H1 (cell line): ENCODE data around the gene MAP4K4. TPM values are rescaled to one million over a fixed set of nuclear protein-coding genes. Genes with fewer than 3 reads are reported as not detected.

ENCODE experiments used
- CTCF ChIA-PET: fragments of 300-600 bp; sonication (Branson Sonifier 250); formaldehyde crosslinking; loops from one replicate; lab custom pipeline; 2021; ENCODE audit not compliant: partially characterized antibody; lab: Charles Lee
- POLR2A ChIA-PET: fragments of 300-600 bp; sonication (Branson Sonifier 250); formaldehyde crosslinking; loops from one replicate; lab custom pipeline; 2021; ENCODE audit warnings: inconsistent platforms; ENCODE audit not compliant: partially characterized antibody; lab: Charles Lee
- DNase-seq, 2 experiments: peaks; one replicate each; pipeline versions ENCODE4 v3.0.0 to v3.0.0-alpha.2; 2010 to 2022; ENCODE audit warnings: low spot score in 2 of 2, low read depth in 1 of 2, mixed read lengths in 1 of 2
- FAIRE-seq: peaks from 2 replicates; lab custom pipeline; 2011; peaks lifted over from hg19 to GRCh38; lab: Jason Lieb, UNC
- H2AFZ ChIP-seq: 2 replicates; pipeline ENCODE4 v1.8.1; 2012; ENCODE audit warnings: low read length, inconsistent platforms
- H2AK5ac ChIP-seq: 2 replicates; pipeline ENCODE4 v1.6.1; 2013; ENCODE audit warnings: low read depth, low read length
- H2BK120ac ChIP-seq: replicated peaks from 2 replicates; pipeline ENCODE3; 2013; ENCODE audit warnings: low read depth, low read length, inconsistent platforms
- H2BK12ac ChIP-seq: 2 replicates; pipeline ENCODE4 v1.6.1; 2013; ENCODE audit warnings: low read depth, low read length
- H2BK15ac ChIP-seq: 2 replicates; pipeline ENCODE4 v1.6.1; 2013; ENCODE audit warnings: low read length
- H2BK20ac ChIP-seq: 2 replicates; pipeline ENCODE4 v1.6.1; 2013; ENCODE audit warnings: low read length
- H2BK5ac ChIP-seq: 2 replicates; pipeline ENCODE4 v1.6.1; 2013; ENCODE audit warnings: low read depth, low read length
- H3K14ac ChIP-seq: 2 replicates; pipeline ENCODE4 v1.6.1; 2013; ENCODE audit warnings: inconsistent platforms; ENCODE audit not compliant: insufficient read length
- H3K18ac ChIP-seq: 2 replicates; pipeline ENCODE4 v1.6.1; 2013; ENCODE audit warnings: low read length; ENCODE audit errors: extremely low read depth
- H3K23ac ChIP-seq: 2 replicates; pipeline ENCODE4 v1.6.1; 2013; ENCODE audit warnings: inconsistent platforms; ENCODE audit not compliant: insufficient read length
- H3K23me2 ChIP-seq: 2 replicates; pipeline ENCODE4 v1.6.1; 2013; ENCODE audit warnings: low read depth, low read length
- H3K27ac ChIP-seq: 2 replicates; pipeline ENCODE4 v1.6.1; 2011; ENCODE audit warnings: low read depth, low read length, inconsistent platforms
- H3K27me3 ChIP-seq, 4 experiments: replicated peaks in 1 of 4; 1 replicate in 1 of 4; 2 replicates in 3 of 4; pipeline versions ENCODE4 v1.6.1 to v1.8.1; 2011 to 2013; ENCODE audit warnings: low read length in 3 of 4, mild to moderate bottlenecking in 3 of 4, inconsistent platforms in 2 of 4, mixed read lengths in 2 of 4, moderate library complexity in 1 of 4; ENCODE audit not compliant: control insufficient read depth in 3 of 4, insufficient read depth in 3 of 4; ENCODE audit errors: extremely low read depth in 1 of 4
- H3K36me3 ChIP-seq, 4 experiments: 2 replicates each; pipeline versions ENCODE4 v1.6.1 to v1.8.1; 2011 to 2013; ENCODE audit warnings: mild to moderate bottlenecking in 4 of 4, low read length in 3 of 4, moderate library complexity in 2 of 4, control low read depth in 1 of 4, inconsistent platforms in 1 of 4; ENCODE audit not compliant: insufficient read depth in 4 of 4, control insufficient read depth in 2 of 4
- H3K4ac ChIP-seq: replicated peaks from 2 replicates; pipeline ENCODE3; 2013; ENCODE audit warnings: low read length, low read depth, mixed read lengths, inconsistent platforms; ENCODE audit not compliant: insufficient read length
- H3K4me1 ChIP-seq, 4 experiments: replicated peaks in 1 of 4; 1 replicate in 1 of 4; 2 replicates in 3 of 4; pipeline versions ENCODE4 v1.6.1 to v1.8.1; 2011 to 2013; ENCODE audit warnings: low read length in 3 of 4, inconsistent platforms in 2 of 4, mixed read lengths in 1 of 4; ENCODE audit not compliant: insufficient read depth in 4 of 4, control insufficient read depth in 3 of 4
- H3K4me2 ChIP-seq, 2 experiments: 2 replicates each; pipeline versions ENCODE4 v1.6.1 to v1.8.1; 2011 to 2013; ENCODE audit warnings: low read depth in 2 of 2, low read length in 2 of 2, control low read depth in 1 of 2, inconsistent platforms in 1 of 2, mild to moderate bottlenecking in 1 of 2; ENCODE audit not compliant: insufficient read depth in 1 of 2
- H3K4me3 ChIP-seq, 4 experiments: fragments of 200-600, 300-600 bp in 1 of 4; sonication (generic), shearing (Covaris generic), sonication (Bioruptor Twin) in 1 of 4; 2 replicates each; pipeline versions ENCODE4 v1.5.1 to v1.8.1; 2011 to 2016; ENCODE audit warnings: low read length in 4 of 4, low read depth in 3 of 4, control low read depth in 2 of 4, inconsistent platforms in 2 of 4, mild to moderate bottlenecking in 2 of 4, mixed read lengths in 1 of 4, moderate library complexity in 1 of 4; ENCODE audit not compliant: insufficient read depth in 2 of 4; ENCODE audit errors: extremely low read depth in 1 of 4
- H3K56ac ChIP-seq: replicated peaks from 2 replicates; pipeline ENCODE3; 2013; ENCODE audit warnings: low read depth, mild to moderate bottlenecking, mixed read lengths, low read length, inconsistent platforms; ENCODE audit not compliant: insufficient read length
- H3K79me1 ChIP-seq: 2 replicates; pipeline ENCODE4 v1.6.1; 2013; ENCODE audit warnings: low read depth, low read length, control low read depth
- H3K79me2 ChIP-seq, 2 experiments: 2 replicates each; pipeline versions ENCODE4 v1.6.1 to v1.8.1; 2012 to 2013; ENCODE audit warnings: low read length in 2 of 2, mild to moderate bottlenecking in 2 of 2, inconsistent platforms in 1 of 2; ENCODE audit not compliant: insufficient read depth in 2 of 2, control insufficient read depth in 1 of 2
- H3K9ac ChIP-seq, 4 experiments: replicated peaks in 1 of 4; 1 replicate in 1 of 4; 2 replicates in 3 of 4; pipeline versions ENCODE4 v1.6.1 to v1.8.1; 2011 to 2013; ENCODE audit warnings: low read depth in 3 of 4, low read length in 3 of 4, control low read depth in 2 of 4, mild to moderate bottlenecking in 2 of 4, moderate library complexity in 2 of 4, inconsistent platforms in 1 of 4; ENCODE audit errors: extremely low read depth in 1 of 4
- H3K9me3 ChIP-seq, 2 experiments: 2 replicates each; pipeline versions ENCODE4 v1.6.1 to v1.8.1; 2012 to 2013; ENCODE audit warnings: mild to moderate bottlenecking in 2 of 2, moderate library complexity in 2 of 2, control low read depth in 1 of 2, inconsistent platforms in 1 of 2, low read depth in 1 of 2, low read length in 1 of 2, mixed read lengths in 1 of 2; ENCODE audit not compliant: insufficient read depth in 2 of 2
- H4K20me1 ChIP-seq, 2 experiments: replicated peaks in 1 of 2; 2 replicates each; pipeline versions ENCODE3 to v1.8.1; 2011 to 2013; ENCODE audit warnings: inconsistent platforms in 2 of 2, low read length in 2 of 2, mild to moderate bottlenecking in 1 of 2; ENCODE audit not compliant: insufficient read depth in 2 of 2, control insufficient read depth in 1 of 2
- H4K5ac ChIP-seq: 2 replicates; pipeline ENCODE4 v1.6.1; 2013; ENCODE audit warnings: low read length, low read depth, mixed read lengths, inconsistent platforms; ENCODE audit not compliant: insufficient read length
- H4K8ac ChIP-seq: 2 replicates; pipeline ENCODE4 v1.8.0; 2013; ENCODE audit warnings: mild to moderate bottlenecking, moderate library complexity, low read length, inconsistent platforms; ENCODE audit not compliant: insufficient read depth; ENCODE audit errors: extremely low read depth
- H4K91ac ChIP-seq: replicated peaks from 2 replicates; pipeline ENCODE3; 2013; ENCODE audit warnings: low read length, mixed read lengths, inconsistent platforms; ENCODE audit not compliant: insufficient read length
- HDAC2 ChIP-seq, 2 experiments: fragments of 300-600 bp in 1 of 2; sonication (generic) in 1 of 2; IDR thresholded peaks; 2 replicates each; pipeline ENCODE4 v1.6.1; 2011 to 2012; ENCODE audit warnings: low read depth in 2 of 2, low read length in 2 of 2, mild to moderate bottlenecking in 2 of 2, moderate library complexity in 2 of 2, borderline replicate concordance in 1 of 2, inconsistent platforms in 1 of 2
- KDM1A ChIP-seq: fragments of 200-600, 300-600 bp; sonication (generic); IDR thresholded peaks from 2 replicates; pipeline ENCODE4 v1.7.1; 2016; ENCODE audit warnings: mild to moderate bottlenecking, low read length, borderline replicate concordance
- RAD21 ChIP-seq, 2 experiments: IDR thresholded peaks in 1 of 2; conservative IDR thresholded peaks in 1 of 2; 2 replicates each; pipeline ENCODE4 v1.6.1; 2011; ENCODE audit warnings: low read depth in 2 of 2, low read length in 2 of 2, improper control_type of control experiment in 1 of 2, inconsistent platforms in 1 of 2, mild to moderate bottlenecking in 1 of 2, moderate library complexity in 1 of 2
- TAF7 ChIP-seq: optimal IDR thresholded peaks from 2 replicates; pipeline ENCODE3; 2011; ENCODE audit warnings: low read depth, mild to moderate bottlenecking, inconsistent platforms, low read length, moderate library complexity, borderline replicate concordance
- WGBS, 2 experiments: shearing (Covaris generic) in 1 of 2; methylation state at CpG; one replicate each; pipeline versions ENCODE4 v1.1.6 to v1.1.7; 2013 to 2015; ENCODE audit warnings: low lambda C conversion rate in 2 of 2, mixed read lengths in 2 of 2, inconsistent platforms in 1 of 2, low coverage in 1 of 2, missing lambda C conversion rate in 1 of 2; ENCODE audit not compliant: insufficient replicate concordance in 2 of 2, insufficient coverage in 1 of 2, insufficient read length in 1 of 2; ENCODE audit errors: extremely low coverage in 1 of 2, missing lambda C conversion rate in 1 of 2; 5-methylcytosine and 5-hydroxymethylcytosine counted together
- polyA plus RNA-seq, 7 experiments: library from polyadenylated mRNA; depleted of rRNA in 3 of 7; stranded (reverse) in 5 of 7; unstranded in 2 of 7; fragments of >200 nt in 5 of 7; fragments of 200-250 nt in 2 of 7; gene quantifications; 1 replicate in 5 of 7; 2 replicates in 1 of 7; 4 replicates in 1 of 7; pipeline versions ENCODE4 v1.2.1 to v1.2.3, GENCODE V29; 2011 to 2013; ENCODE audit warnings: missing spikeins in 2 of 7, mixed read lengths in 2 of 7
- total RNA-seq: library from RNA; stranded (reverse); fragmentation: NEBNext Ultra II Directional; extraction: Animal tissue kit (Norgen Biotek cat#: 25700); gene quantifications from 2 replicates; pipeline ENCODE4 v1.2.1, GENCODE V29; 2021

MAP4K4 gene
- total and polyA plus RNA-seq, 2 of the 8 experiments (the other 6 are each of a cell fraction or from before 2014, with no cell fraction given), result 53.2 to 138 TPM

GRCh38 chr2:101873543-101873942 is 176.0 kb downstream of the MAP4K4 start:
- no peak overlapping the region for H2BK5ac ChIP-seq
- H2BK20ac ChIP-seq, result no peak overlapping the region
- no peak overlapping the region for H3K4me2 ChIP-seq
- H2AFZ ChIP-seq, result no peak overlapping the region
- H3K4me3 ChIP-seq, result no peak overlapping the region
- no peak overlapping the region for H3K14ac ChIP-seq
- H2AK5ac ChIP-seq, result no peak overlapping the region
- no peaks in the 10 kb centered on the region; the same call in 1 of the 2 replicates for H3K23me2 ChIP-seq
- peaks cover 27 to 78% (median 72%) of the 10 kb centered on the region in 4 experiments for H3K36me3 ChIP-seq
- no peak overlapping the region for H3K18ac ChIP-seq
- H3K4me1 ChIP-seq, result no peaks in the 10 kb centered on the region
- DNase-seq (no peak), FAIRE-seq (no peak)
- H3K9me3 ChIP-seq, result no peaks in the 10 kb centered on the region
- no peak overlapping the region for H3K27ac ChIP-seq
- POLR2A ChIA-PET, result no interaction called here
- H3K23ac ChIP-seq, result no peak overlapping the region
- H4K5ac ChIP-seq, result no peak overlapping the region
- H2BK15ac ChIP-seq, result no peak overlapping the region
- no peaks in the 10 kb centered on the region for H3K27me3 ChIP-seq
- no peak overlapping the region for H3K56ac ChIP-seq
- H4K20me1 ChIP-seq, result peaks cover 0 to under 1% of the 10 kb centered on the region in 2 experiments
- no peak overlapping the region for H3K4ac ChIP-seq
- no peaks in the 10 kb centered on the region for H3K79me2 ChIP-seq
- no peak overlapping the region for H4K91ac ChIP-seq
- no peak overlapping the region for H2BK12ac ChIP-seq
- no peaks in the 10 kb centered on the region for H3K79me1 ChIP-seq
- H4K8ac ChIP-seq, result no peak overlapping the region
- WGBS, 2 experiments, result 100% methylated on average over 3 of the region's 3 CpGs; no CpG with 5 or more reads in 1 of the 2 experiments
- CTCF ChIA-PET, result interaction anchor here (0.7 to 2.5 kb wide), 11 partner anchors 10 to 203 kb away, joined by 3 to 15 read pairs (median 3); no protein-coding TSS in a partner anchor
- no peak overlapping the region for H3K9ac ChIP-seq
- H2BK120ac ChIP-seq, result no peak overlapping the region
- TF ChIP-seq TAF7, result no peak
- TF ChIP-seq RAD21 (IDR thresholded peaks at IDR 0.05 in 1 of 2, conservative IDR thresholded peaks at IDR 0.05 in 1 of 2; ENCODE audit: low read depth in 2 of 2, low read length in 2 of 2), result peak; percentile 44 to 58
- no peak for TF ChIP-seq HDAC2 (IDR thresholded peaks at IDR 0.05; ENCODE audit: borderline replicate concordance in 1 of 2, low read depth in 2 of 2, low read length in 2 of 2)
- no peak for TF ChIP-seq KDM1A
